Thoracic aorta (tissue), 2 donors: ENCODE results near the gene TRIM31. TPM values are rescaled to one million over a fixed set of nuclear protein-coding genes. Genes with fewer than 3 reads are reported as not detected.

ENCODE experiments used
- ATAC-seq: fragments of 150-250 bp; one replicate; pipeline ENCODE4 v1.8.0; 2017; ENCODE audit warnings: low read depth; ENCODE audit not compliant: insufficient number of reproducible peaks, low FRiP score
- DNase-seq: peaks from one replicate; pipeline ENCODE4 v3.0.0-alpha.2; 2020; ENCODE audit warnings: low spot score
- H3K27ac ChIP-seq, 2 donors: fragments of 200-600 bp; sonication (generic); 1 replicate in 1 of 2; 2 replicates in 1 of 2; pipeline ENCODE4 v1.5.1; 2016; ENCODE audit warnings: mild to moderate bottlenecking in 2 of 2, moderate library complexity in 2 of 2
- H3K27me3 ChIP-seq: fragments of 200-600 bp; sonication (generic); replicated peaks from 2 replicates; pipeline ENCODE4 v1.6.0; 2016; ENCODE audit warnings: mild to moderate bottlenecking; ENCODE audit not compliant: insufficient read depth
- H3K36me3 ChIP-seq: fragments of 200-600 bp; sonication (generic); one replicate; pipeline ENCODE4 v1.5.1; 2016
- H3K4me1 ChIP-seq, 2 donors: fragments of 200-600 bp; sonication (generic); 1 replicate in 1 of 2; 2 replicates in 1 of 2; pipeline versions ENCODE4 v1.5.1 to v1.6.0; 2016; ENCODE audit warnings: low read depth in 2 of 2, mild to moderate bottlenecking in 1 of 2; ENCODE audit not compliant: control insufficient read depth in 1 of 2
- H3K4me3 ChIP-seq: fragments of 200-600 bp; sonication (generic); 2 replicates; pipeline ENCODE4 v1.5.1; 2016; ENCODE audit warnings: mild to moderate bottlenecking
- H3K9me3 ChIP-seq: fragments of 200-600 bp; sonication (generic); 2 replicates; pipeline ENCODE4 v1.5.1; 2016
- CTCF ChIP-seq: fragments of 200-600 bp; sonication (generic); IDR thresholded peaks from one replicate; pipeline ENCODE4 v1.5.1; 2019; ENCODE audit warnings: antibody characterized with exemption
- total RNA-seq, 2 donors: library from RNA; depleted of rRNA; stranded (reverse); fragments of >200 nt; gene quantifications; one replicate each; pipeline versions ENCODE4 v1.1.0 to v1.2.3, GENCODE V29; 2016

TRIM31 gene
- total RNA-seq, 2 donors from 2014 or later = 2.0 TPM; not detected in 1

- no peaks in the 10 kb centered on the region for H3K27me3 ChIP-seq
- no peaks in the 10 kb centered on the region for H3K9me3 ChIP-seq
- H3K27ac ChIP-seq = no peak overlapping the region
- TF ChIP-seq CTCF = no peak
- no peak for DNase-seq
- H3K4me1 ChIP-seq = peaks cover 0 to 9% of the 10 kb centered on the region in 2 donors
- no peaks in the 10 kb centered on the region for H3K36me3 ChIP-seq
- no peak for ATAC-seq
- H3K4me3 ChIP-seq = no peak overlapping the region
Observed at GRCh38 chr6:30130179-30130679, 17.3 kb upstream of the TRIM31 start.

GRCh38 chr6:30129265-30130178, 16.6 kb upstream of the TRIM31 start:
- Histone ChIP-seq H3K4me1 (peaks cover 0 to 9% of the 10 kb centered on the region in 2 donors), H3K27me3 (no peaks in the 10 kb centered on the region), H3K36me3 (no peaks in the 10 kb centered on the region), H3K9me3 (no peaks in the 10 kb centered on the region), H3K27ac (no peak overlapping the region), H3K4me3 (no peak overlapping the region)
- no peak for TF ChIP-seq CTCF
- DNase-seq (no peak), ATAC-seq (no peak)

- no peak for DNase-seq
- TF ChIP-seq CTCF = no peak
- Histone ChIP-seq H3K4me1 (peaks cover 0 to 9% of the 10 kb centered on the region in 2 donors), H3K4me3 (no peak overlapping the region), H3K27ac (no peak overlapping the region), H3K36me3 (no peaks in the 10 kb centered on the region), H3K27me3 (no peaks in the 10 kb centered on the region), H3K9me3 (no peaks in the 10 kb centered on the region)
- ATAC-seq = no peak
Observed at GRCh38 chr6:30127238-30128093, 14.6 kb upstream of the TRIM31 start.

GRCh38 chr6:30122515-30122914, 9.6 kb upstream of the TRIM31 start:
- Histone ChIP-seq H3K36me3 (no peaks in the 10 kb centered on the region), H3K9me3 (no peaks in the 10 kb centered on the region), H3K27ac (no peak overlapping the region), H3K27me3 (no peaks in the 10 kb centered on the region), H3K4me3 (no peak overlapping the region), H3K4me1 (peaks cover 0 to 5% of the 10 kb centered on the region in 2 donors)
- no peak for TF ChIP-seq CTCF
- DNase-seq (no peak), ATAC-seq (no peak)
